Bronchial epithelial cell (primary cell): ENCODE results near the gene DUSP5. TPM values are rescaled to one million over a fixed set of nuclear protein-coding genes. Genes with fewer than 3 reads are reported as not detected.

Experiments used
- DNase-seq: peaks from one replicate; pipeline ENCODE4 v3.0.0-alpha.2; 2010; ENCODE audit warnings: low read depth
- FAIRE-seq: peaks from 2 replicates; lab custom pipeline; 2011; peaks lifted over from hg19 to GRCh38; lab: Jason Lieb, UNC
- H3K27me3 ChIP-seq: 2 replicates; pipeline ENCODE4 v1.5.1; 2011; ENCODE audit warnings: low read length; ENCODE audit not compliant: control insufficient read depth, insufficient read depth
- H3K36me3 ChIP-seq: 2 replicates; pipeline ENCODE4 v1.5.1; 2011; ENCODE audit warnings: low read length; ENCODE audit not compliant: control insufficient read depth, insufficient read depth
- H3K4me3 ChIP-seq: 2 replicates; pipeline ENCODE4 v1.5.1; 2011; ENCODE audit warnings: mild to moderate bottlenecking, low read depth, low read length, control low read depth
- CTCF ChIP-seq: IDR thresholded peaks from 2 replicates; pipeline ENCODE4 v1.5.1; 2011; ENCODE audit warnings: mild to moderate bottlenecking, moderate library complexity, low read length, control low read depth, inconsistent platforms; ENCODE audit not compliant: insufficient read depth, severe bottlenecking
- total RNA-seq: library from RNA; depleted of rRNA; stranded (reverse); fragments of >200 nt; gene quantifications from 2 replicates; pipeline ENCODE4 v1.2.1, GENCODE V29; 2014

Gene DUSP5
- total RNA-seq, 1 donor from 2014 or later: 115 TPM

- H3K4me3 ChIP-seq: peak overlapping the region; percentile 82
- DNase-seq: no peak
- TF ChIP-seq CTCF: no peak
- no peaks in the 10 kb centered on the region for H3K27me3 ChIP-seq
- FAIRE-seq: no peak
- H3K36me3 ChIP-seq: peaks cover 13% of the 10 kb centered on the region
Observed at GRCh38 chr10:110499796-110500514, 2.2 kb downstream of the DUSP5 start.

GRCh38 chr10:110500515-110500905 lies 2.8 kb downstream of the DUSP5 start:
- no peak for TF ChIP-seq CTCF
- H3K36me3 ChIP-seq: peaks cover 15% of the 10 kb centered on the region
- H3K27me3 ChIP-seq: no peaks in the 10 kb centered on the region
- FAIRE-seq (no peak), DNase-seq (peak; percentile 77)
- peak overlapping the region; percentile 82 for H3K4me3 ChIP-seq

GRCh38 chr10:110501142-110501937 lies 3.6 kb downstream of the DUSP5 start:
- H3K4me3 ChIP-seq: no peak overlapping the region
- DNase-seq: peak; percentile 91
- TF ChIP-seq CTCF: no peak
- peaks cover 16% of the 10 kb centered on the region for H3K36me3 ChIP-seq
- H3K27me3 ChIP-seq: no peaks in the 10 kb centered on the region
- FAIRE-seq: no peak

GRCh38 chr10:110502072-110502845 lies 4.6 kb downstream of the DUSP5 start:
- no peak overlapping the region for H3K4me3 ChIP-seq
- no peak for FAIRE-seq

More at GRCh38 chr10:110502072-110502845, 4.6 kb downstream of the DUSP5 start:
- Histone ChIP-seq H3K27me3 (no peaks in the 10 kb centered on the region), H3K36me3 (peaks cover 24% of the 10 kb centered on the region)
- TF ChIP-seq CTCF: no peak
- DNase-seq: no peak
